Measurements from ENCODE around the gene TOP2B.

The TOP2B gene

GRCh38 chr3:25566358-25566920 is 98.3 kb downstream of the TOP2B start:
- Histone ChIP-seq H3K36me3 (ENCODE audit: insufficient read depth, low read length) (peaks cover 12% of the 10 kb centered on the region), H3K27ac (ENCODE audit: low read depth, low read length) (no peak overlapping the region), H3K9me3 (ENCODE audit: low read length) (no peaks in the 10 kb centered on the region), H3K4me3 (ENCODE audit: low read depth in 1 of 2, low read length in 2 of 2) (no peak overlapping the region), H3K27me3 (ENCODE audit: control insufficient read depth in 1 of 2, insufficient read depth in 2 of 2, low read length in 2 of 2) (no peaks in the 10 kb centered on the region), H3K4me1 (ENCODE audit: insufficient read depth, low read length) (no peaks in the 10 kb centered on the region), H3K9ac (ENCODE audit: low read length) (no peak overlapping the region)

- H3K27me3 ChIP-seq (ENCODE audit: control insufficient read depth in 1 of 2, insufficient read depth in 2 of 2, low read length in 2 of 2): no peaks in the 10 kb centered on the region
- no peaks in the 10 kb centered on the region for H3K4me1 ChIP-seq (ENCODE audit: insufficient read depth, low read length)
- H3K9me3 ChIP-seq (ENCODE audit: low read length): no peaks in the 10 kb centered on the region
- H3K36me3 ChIP-seq (ENCODE audit: insufficient read depth, low read length): peaks cover 5% of the 10 kb centered on the region
- H3K27ac ChIP-seq (ENCODE audit: low read depth, low read length): no peak overlapping the region
- H3K9ac ChIP-seq (ENCODE audit: low read length): no peak overlapping the region
- no peak overlapping the region for H3K4me3 ChIP-seq (ENCODE audit: low read depth in 1 of 2, low read length in 2 of 2)
These were observed 98.9 kb downstream of the TOP2B start for GRCh38 chr3:25565807-25566206.

- no peak overlapping the region for H3K27ac ChIP-seq (ENCODE audit: low read depth, low read length)
- H3K4me1 ChIP-seq (ENCODE audit: insufficient read depth, low read length): no peaks in the 10 kb centered on the region
- no peak overlapping the region for H3K4me3 ChIP-seq (ENCODE audit: low read depth in 1 of 2, low read length in 2 of 2)
- no peaks in the 10 kb centered on the region for H3K9me3 ChIP-seq (ENCODE audit: low read length)
- H3K36me3 ChIP-seq (ENCODE audit: insufficient read depth, low read length): no peaks in the 10 kb centered on the region
- no peak overlapping the region for H3K9ac ChIP-seq (ENCODE audit: low read length)
- H3K27me3 ChIP-seq (ENCODE audit: control insufficient read depth in 1 of 2, insufficient read depth in 2 of 2, low read length in 2 of 2): no peaks in the 10 kb centered on the region
These were observed 100.6 kb downstream of the TOP2B start for GRCh38 chr3:25564075-25564474.

GRCh38 chr3:25563601-25564000 is 101.1 kb downstream of the TOP2B start:
- Histone ChIP-seq H3K27me3 (ENCODE audit: control insufficient read depth in 1 of 2, insufficient read depth in 2 of 2, low read length in 2 of 2) (no peaks in the 10 kb centered on the region), H3K9me3 (ENCODE audit: low read length) (no peaks in the 10 kb centered on the region), H3K4me1 (ENCODE audit: insufficient read depth, low read length) (no peaks in the 10 kb centered on the region), H3K36me3 (ENCODE audit: insufficient read depth, low read length) (no peaks in the 10 kb centered on the region), H3K4me3 (ENCODE audit: low read depth in 1 of 2, low read length in 2 of 2) (no peak overlapping the region), H3K9ac (ENCODE audit: low read length) (no peak overlapping the region), H3K27ac (ENCODE audit: low read depth, low read length) (no peak overlapping the region)

DNA sequence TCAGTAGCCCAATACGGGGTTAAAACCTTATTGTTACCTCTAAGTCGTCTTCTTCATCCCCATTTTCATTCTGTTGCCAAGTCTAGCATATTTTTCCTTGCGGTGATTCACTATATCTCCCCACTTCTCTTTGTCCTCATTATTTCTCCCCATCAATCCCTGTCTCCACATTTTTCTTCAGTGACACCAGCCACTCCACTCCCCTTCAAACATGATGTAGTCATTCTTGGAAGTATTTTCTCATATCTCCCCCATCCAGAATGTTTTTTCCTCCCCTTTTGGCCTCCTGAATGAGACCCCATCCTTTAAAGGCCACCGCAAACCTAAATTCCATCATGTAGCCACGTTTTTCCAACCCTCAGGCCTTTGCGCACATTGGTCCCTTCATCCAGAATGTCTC is 105.9 kb downstream of the TOP2B start:
- no peaks in the 10 kb centered on the region for H3K9me3 ChIP-seq (ENCODE audit: low read length)
- H3K4me1 ChIP-seq (ENCODE audit: insufficient read depth, low read length): no peaks in the 10 kb centered on the region
- no peak overlapping the region for H3K9ac ChIP-seq (ENCODE audit: low read length)
- H3K27ac ChIP-seq (ENCODE audit: low read depth, low read length): no peak overlapping the region
- H3K27me3 ChIP-seq (ENCODE audit: control insufficient read depth in 1 of 2, insufficient read depth in 2 of 2, low read length in 2 of 2): no peaks in the 10 kb centered on the region
- no peaks in the 10 kb centered on the region for H3K36me3 ChIP-seq (ENCODE audit: insufficient read depth, low read length)
- no peak overlapping the region for H3K4me3 ChIP-seq (ENCODE audit: low read depth in 1 of 2, low read length in 2 of 2)

GRCh38 chr3:25558121-25558520 is 106.6 kb downstream of the TOP2B start:
- Histone ChIP-seq H3K4me1 (ENCODE audit: insufficient read depth, low read length) (no peaks in the 10 kb centered on the region), H3K27ac (ENCODE audit: low read depth, low read length) (no peak overlapping the region), H3K4me3 (ENCODE audit: low read depth in 1 of 2, low read length in 2 of 2) (no peak overlapping the region), H3K36me3 (ENCODE audit: insufficient read depth, low read length) (no peaks in the 10 kb centered on the region), H3K27me3 (ENCODE audit: control insufficient read depth in 1 of 2, insufficient read depth in 2 of 2, low read length in 2 of 2) (no peaks in the 10 kb centered on the region), H3K9me3 (ENCODE audit: low read length) (no peaks in the 10 kb centered on the region), H3K9ac (ENCODE audit: low read length) (no peak overlapping the region)

DNA sequence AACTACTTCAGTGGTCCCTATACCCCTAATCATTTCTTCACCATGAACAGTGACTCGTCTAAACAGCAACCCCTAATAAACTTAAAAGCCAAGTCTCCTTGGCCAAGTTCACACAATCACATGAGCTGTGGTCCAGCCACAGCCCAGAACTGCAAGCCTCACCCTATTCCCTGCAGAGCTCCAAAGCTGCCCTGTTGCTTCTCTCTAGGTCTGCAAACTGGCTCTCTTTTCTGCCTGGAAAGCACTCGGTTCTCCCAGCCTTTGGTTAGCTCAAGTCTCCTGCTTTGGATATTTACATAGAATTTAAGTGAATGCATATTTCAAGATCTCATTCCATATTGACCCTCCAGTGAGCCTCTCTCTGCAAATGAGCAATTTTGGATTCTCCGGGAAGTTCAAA is 107.0 kb downstream of the TOP2B start:
- Histone ChIP-seq H3K27ac (ENCODE audit: low read depth, low read length) (no peak overlapping the region), H3K9me3 (ENCODE audit: low read length) (no peaks in the 10 kb centered on the region), H3K4me3 (ENCODE audit: low read depth in 1 of 2, low read length in 2 of 2) (no peak overlapping the region), H3K4me1 (ENCODE audit: insufficient read depth, low read length) (no peaks in the 10 kb centered on the region), H3K9ac (ENCODE audit: low read length) (no peak overlapping the region), H3K36me3 (ENCODE audit: insufficient read depth, low read length) (no peaks in the 10 kb centered on the region), H3K27me3 (ENCODE audit: control insufficient read depth in 1 of 2, insufficient read depth in 2 of 2, low read length in 2 of 2) (no peaks in the 10 kb centered on the region)

DNA sequence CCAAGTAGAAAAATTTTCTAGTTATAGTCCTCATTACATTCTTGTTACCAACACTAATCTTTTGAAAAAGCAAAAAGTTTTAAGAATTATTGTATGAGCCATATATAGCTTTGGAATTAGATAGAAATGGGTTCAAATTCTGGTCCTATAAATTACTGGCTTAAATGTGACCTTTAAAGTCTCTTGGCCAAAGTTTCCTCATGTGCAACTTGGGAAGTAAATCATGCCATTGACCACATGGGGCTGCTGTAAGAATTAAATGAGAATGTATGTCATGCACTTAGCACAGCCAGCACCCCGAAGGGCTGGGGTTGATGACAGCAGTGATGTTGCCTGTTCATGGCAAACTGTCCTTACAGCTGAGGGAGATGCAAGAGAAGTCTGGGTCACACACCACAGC is 108.3 kb downstream of the TOP2B start:
- Histone ChIP-seq H3K4me3 (ENCODE audit: low read depth in 1 of 2, low read length in 2 of 2) (no peak overlapping the region), H3K36me3 (ENCODE audit: insufficient read depth, low read length) (no peaks in the 10 kb centered on the region), H3K27ac (ENCODE audit: low read depth, low read length) (no peak overlapping the region), H3K9me3 (ENCODE audit: low read length) (no peaks in the 10 kb centered on the region), H3K27me3 (ENCODE audit: control insufficient read depth in 1 of 2, insufficient read depth in 2 of 2, low read length in 2 of 2) (no peaks in the 10 kb centered on the region), H3K9ac (ENCODE audit: low read length) (no peak overlapping the region), H3K4me1 (ENCODE audit: insufficient read depth, low read length) (no peaks in the 10 kb centered on the region)

DNA sequence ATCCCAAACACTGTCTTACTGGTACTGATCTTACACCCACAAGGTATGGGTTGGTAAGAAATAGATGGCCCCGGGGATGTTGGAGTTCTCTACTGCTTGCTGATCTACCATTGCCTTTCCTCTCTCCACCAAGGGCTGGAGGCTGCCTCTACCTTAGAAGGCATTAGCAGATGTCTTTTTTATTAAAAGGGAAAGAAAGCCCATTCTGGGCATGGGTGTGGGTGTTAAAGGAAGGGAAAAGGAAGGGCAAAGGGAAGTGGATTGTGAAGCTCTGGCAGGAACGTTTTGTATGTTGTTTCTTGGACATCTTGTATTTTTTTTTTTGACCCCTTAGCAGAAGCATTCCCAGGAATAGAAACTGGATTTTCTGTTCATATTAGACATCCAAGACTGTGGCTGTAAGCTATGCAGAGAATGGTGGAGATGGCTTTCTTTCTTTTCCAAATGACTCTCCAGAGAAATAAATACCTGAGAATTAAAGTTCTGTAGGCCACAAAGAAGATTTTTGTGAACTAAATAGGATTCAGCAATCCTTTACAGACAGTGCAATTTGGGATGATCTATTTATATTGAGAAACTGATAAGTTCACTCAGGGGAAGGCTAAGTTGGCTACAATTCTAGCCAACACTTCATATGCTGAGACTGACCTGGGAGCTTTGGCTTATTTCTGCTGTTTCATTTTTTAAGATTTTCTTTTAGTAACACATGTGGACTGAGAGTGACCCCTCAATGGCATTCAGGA is 108.8 kb downstream of the TOP2B start:
- Histone ChIP-seq H3K27ac (ENCODE audit: low read depth, low read length) (no peak overlapping the region), H3K36me3 (ENCODE audit: insufficient read depth, low read length) (no peaks in the 10 kb centered on the region), H3K9me3 (ENCODE audit: low read length) (no peaks in the 10 kb centered on the region), H3K4me1 (ENCODE audit: insufficient read depth, low read length) (no peaks in the 10 kb centered on the region), H3K27me3 (ENCODE audit: control insufficient read depth in 1 of 2, insufficient read depth in 2 of 2, low read length in 2 of 2) (no peaks in the 10 kb centered on the region), H3K9ac (ENCODE audit: low read length) (no peak overlapping the region), H3K4me3 (ENCODE audit: low read depth in 1 of 2, low read length in 2 of 2) (no peak overlapping the region)

- Histone ChIP-seq H3K4me1 (ENCODE audit: insufficient read depth, low read length) (no peaks in the 10 kb centered on the region), H3K9me3 (ENCODE audit: low read length) (no peaks in the 10 kb centered on the region), H3K4me3 (ENCODE audit: low read depth in 1 of 2, low read length in 2 of 2) (no peak overlapping the region), H3K36me3 (ENCODE audit: insufficient read depth, low read length) (no peaks in the 10 kb centered on the region), H3K9ac (ENCODE audit: low read length) (no peak overlapping the region), H3K27ac (ENCODE audit: low read depth, low read length) (no peak overlapping the region), H3K27me3 (ENCODE audit: control insufficient read depth in 1 of 2, insufficient read depth in 2 of 2, low read length in 2 of 2) (no peaks in the 10 kb centered on the region)
These were observed 110.3 kb downstream of the TOP2B start for GRCh38 chr3:25554376-25554775.

- no peak overlapping the region for H3K4me3 ChIP-seq (ENCODE audit: low read depth in 1 of 2, low read length in 2 of 2)
- H3K9ac ChIP-seq (ENCODE audit: low read length): no peak overlapping the region
- no peaks in the 10 kb centered on the region for H3K4me1 ChIP-seq (ENCODE audit: insufficient read depth, low read length)
- no peaks in the 10 kb centered on the region for H3K36me3 ChIP-seq (ENCODE audit: insufficient read depth, low read length)
- no peak overlapping the region for H3K27ac ChIP-seq (ENCODE audit: low read depth, low read length)
- no peaks in the 10 kb centered on the region for H3K27me3 ChIP-seq (ENCODE audit: control insufficient read depth in 1 of 2, insufficient read depth in 2 of 2, low read length in 2 of 2)
- H3K9me3 ChIP-seq (ENCODE audit: low read length): no peaks in the 10 kb centered on the region
These were observed 112.5 kb downstream of the TOP2B start for GRCh38 chr3:25552251-25552650.

GRCh38 chr3:25548836-25549235 is 115.9 kb downstream of the TOP2B start:
- no peaks in the 10 kb centered on the region for H3K36me3 ChIP-seq (ENCODE audit: insufficient read depth, low read length)
- H3K4me1 ChIP-seq (ENCODE audit: insufficient read depth, low read length): no peaks in the 10 kb centered on the region
- no peak overlapping the region for H3K9ac ChIP-seq (ENCODE audit: low read length)
- no peak overlapping the region for H3K4me3 ChIP-seq (ENCODE audit: low read depth in 1 of 2, low read length in 2 of 2)
- H3K27me3 ChIP-seq (ENCODE audit: control insufficient read depth in 1 of 2, insufficient read depth in 2 of 2, low read length in 2 of 2): no peaks in the 10 kb centered on the region
- H3K27ac ChIP-seq (ENCODE audit: low read depth, low read length): no peak overlapping the region
- H3K9me3 ChIP-seq (ENCODE audit: low read length): no peaks in the 10 kb centered on the region
